ENCODE results near the gene CLDN19.
"Not testable (repeated sequence)": the region's sequence is repeated elsewhere in the genome, so short reads cannot be mapped to it uniquely, and the experiment has no call there.

The CLDN19 gene

GRCh38 chr1:42714441-42714840 lies 25.6 kb downstream of the CLDN19 start:
- not testable (repeated sequence) for DNase-seq (ENCODE audit: low read depth in 2 of 2, low spot score in 1 of 2)

GRCh38 chr1:42713293-42713692 lies 26.7 kb downstream of the CLDN19 start:
- DNase-seq (ENCODE audit: low read depth in 2 of 2, low spot score in 1 of 2), result no peak

GRCh38 chr1:42712808-42713207 lies 27.2 kb downstream of the CLDN19 start:
- DNase-seq (ENCODE audit: low read depth in 2 of 2, low spot score in 1 of 2), result not testable (repeated sequence)

GRCh38 chr1:42703888-42704464 lies 36.1 kb downstream of the CLDN19 start:
- no peak for DNase-seq (ENCODE audit: low read depth in 2 of 2, low spot score in 1 of 2)

GRCh38 chr1:42700006-42700405 lies 40.0 kb downstream of the CLDN19 start:
- no peak for DNase-seq (ENCODE audit: low read depth in 2 of 2, low spot score in 1 of 2)

- DNase-seq (ENCODE audit: low read depth in 2 of 2, low spot score in 1 of 2), result no peak
These were observed 41.8 kb downstream of the CLDN19 start for GRCh38 chr1:42698081-42698813.

- no peak for DNase-seq (ENCODE audit: low read depth in 2 of 2, low spot score in 1 of 2)
These were observed 47.1 kb downstream of the CLDN19 start for GRCh38 chr1:42692911-42693310.

GRCh38 chr1:42692461-42692860 lies 47.6 kb downstream of the CLDN19 start:
- DNase-seq (ENCODE audit: low read depth in 2 of 2, low spot score in 1 of 2), result no peak

GRCh38 chr1:42691157-42691498 lies 48.9 kb downstream of the CLDN19 start:
- no peak for DNase-seq (ENCODE audit: low read depth in 2 of 2, low spot score in 1 of 2)

GRCh38 chr1:42690477-42691156 lies 49.4 kb downstream of the CLDN19 start:
- no peak for DNase-seq (ENCODE audit: low read depth in 2 of 2, low spot score in 1 of 2)

GRCh38 chr1:42689912-42690311 lies 50.1 kb downstream of the CLDN19 start:
- DNase-seq (ENCODE audit: low read depth in 2 of 2, low spot score in 1 of 2), result no peak

- no peak for DNase-seq (ENCODE audit: low read depth in 2 of 2, low spot score in 1 of 2)
These were observed 53.6 kb downstream of the CLDN19 start for GRCh38 chr1:42686418-42686817.

- no peak for DNase-seq (ENCODE audit: low read depth in 2 of 2, low spot score in 1 of 2)
These were observed 55.9 kb downstream of the CLDN19 start for GRCh38 chr1:42684139-42684538.
